ENCODE data around the gene RNF152.

- TF ChIP-seq POLR2AphosphoS5 (IDR thresholded peaks at IDR 0.05) = no peak
- no peak for TF ChIP-seq EP300 (IDR thresholded peaks at IDR 0.05)
- no peak for TF ChIP-seq POLR2A (IDR thresholded peaks at IDR 0.05)
Observed at GRCh38 chr18:61771861-61772260, 120.9 kb downstream of the RNF152 start.
